Fibroblast of mammary gland (primary cell): ENCODE measurements around the gene LLGL1.

ENCODE experiments used
- DNase-seq: peaks from one replicate; pipeline ENCODE4 v3.0.0-alpha.2; 2010; ENCODE audit warnings: low read depth
- H3K4me3 ChIP-seq: 2 replicates; pipeline ENCODE4 v1.5.1; 2011; ENCODE audit warnings: low read depth, mild to moderate bottlenecking, low read length, moderate library complexity; ENCODE audit not compliant: control insufficient read depth
- TF ChIP-seq, protein P1 (sequence below): conservative IDR thresholded peaks from 2 replicates; pipeline ENCODE4 v1.5.1; 2011; ENCODE audit warnings: low read depth, low read length, inconsistent platforms; ENCODE audit not compliant: control insufficient read depth, insufficient read depth

Gene LLGL1

GRCh38 chr17:18218756-18219415, 6.5 kb upstream of the LLGL1 start:
- peak; percentile 70 for DNase-seq
- TF ChIP-seq, protein P1, sequence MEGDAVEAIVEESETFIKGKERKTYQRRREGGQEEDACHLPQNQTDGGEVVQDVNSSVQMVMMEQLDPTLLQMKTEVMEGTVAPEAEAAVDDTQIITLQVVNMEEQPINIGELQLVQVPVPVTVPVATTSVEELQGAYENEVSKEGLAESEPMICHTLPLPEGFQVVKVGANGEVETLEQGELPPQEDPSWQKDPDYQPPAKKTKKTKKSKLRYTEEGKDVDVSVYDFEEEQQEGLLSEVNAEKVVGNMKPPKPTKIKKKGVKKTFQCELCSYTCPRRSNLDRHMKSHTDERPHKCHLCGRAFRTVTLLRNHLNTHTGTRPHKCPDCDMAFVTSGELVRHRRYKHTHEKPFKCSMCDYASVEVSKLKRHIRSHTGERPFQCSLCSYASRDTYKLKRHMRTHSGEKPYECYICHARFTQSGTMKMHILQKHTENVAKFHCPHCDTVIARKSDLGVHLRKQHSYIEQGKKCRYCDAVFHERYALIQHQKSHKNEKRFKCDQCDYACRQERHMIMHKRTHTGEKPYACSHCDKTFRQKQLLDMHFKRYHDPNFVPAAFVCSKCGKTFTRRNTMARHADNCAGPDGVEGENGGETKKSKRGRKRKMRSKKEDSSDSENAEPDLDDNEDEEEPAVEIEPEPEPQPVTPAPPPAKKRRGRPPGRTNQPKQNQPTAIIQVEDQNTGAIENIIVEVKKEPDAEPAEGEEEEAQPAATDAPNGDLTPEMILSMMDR, result no peak

DNA sequence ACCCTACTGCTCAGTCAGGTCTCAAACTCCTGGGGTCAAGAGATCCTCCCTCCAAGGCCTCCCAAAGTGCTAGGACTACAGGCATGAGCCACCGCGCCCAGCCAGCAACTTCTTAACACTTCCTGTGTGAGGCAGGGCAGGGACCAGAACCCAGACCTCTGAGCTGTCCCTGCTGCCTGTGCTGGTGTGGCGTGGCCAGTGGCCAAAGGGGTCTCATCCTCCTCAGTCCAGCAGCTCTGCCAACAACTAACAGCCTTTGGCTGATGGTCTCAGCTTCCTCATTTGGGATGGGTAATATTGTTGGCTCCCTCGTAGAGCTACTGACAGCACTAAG, 1.4 kb upstream of the LLGL1 start:
- DNase-seq, result peak; percentile 12
- no peak overlapping the region for H3K4me3 ChIP-seq
- TF ChIP-seq, protein P1, result no peak

More at GRCh38 chr17:18218756-18219415, 6.5 kb upstream of the LLGL1 start:
- H3K4me3 ChIP-seq, result no peak overlapping the region

GRCh38 chr17:18224387-18225120, 881 bp upstream of the LLGL1 start:
- peak overlapping the region; percentile 42 for H3K4me3 ChIP-seq
- TF ChIP-seq, protein P1, result no peak
- DNase-seq, result peak; percentile 60

- no peak for DNase-seq
- TF ChIP-seq, protein P1, result no peak
- peak overlapping the region; percentile 73 for H3K4me3 ChIP-seq
Measured at GRCh38 chr17:18225642-18226283, 328 bp downstream of the LLGL1 start.

DNA sequence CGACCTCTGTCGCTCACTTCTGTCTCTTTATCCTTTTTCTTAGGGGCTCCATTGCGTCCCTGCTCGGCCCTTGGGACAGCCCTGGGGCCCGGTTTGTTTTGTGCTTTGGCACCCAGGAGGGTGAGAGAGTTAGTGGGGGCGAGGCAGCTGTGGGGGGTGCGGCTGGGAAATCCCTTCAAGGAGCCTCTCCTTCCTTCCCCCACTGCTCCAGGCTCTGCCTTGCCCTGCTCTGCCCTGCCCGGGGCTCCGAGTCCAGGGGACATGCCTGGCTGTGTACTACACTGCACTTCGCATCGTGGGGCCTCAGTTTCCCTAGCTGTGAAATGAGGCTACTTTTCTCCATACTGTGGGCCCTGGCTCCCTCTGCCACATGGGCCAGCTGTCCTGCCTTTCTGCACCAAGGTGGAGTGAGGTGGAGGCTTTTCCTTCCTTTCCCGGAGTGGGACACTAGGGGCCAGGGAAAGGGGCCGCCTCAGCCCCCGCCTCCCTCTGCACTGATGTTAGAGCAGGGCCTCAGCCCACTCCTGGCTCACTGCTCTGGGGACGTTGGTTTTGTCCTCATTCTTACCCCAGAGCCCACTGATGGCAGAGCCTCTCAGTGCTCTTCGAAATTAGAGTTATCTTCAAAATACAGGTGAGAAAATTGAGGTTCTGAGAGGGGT, 980 bp downstream of the LLGL1 start:
- peak overlapping the region; percentile 73 for H3K4me3 ChIP-seq
- no peak for DNase-seq
- TF ChIP-seq, protein P1, result no peak

- no peak for DNase-seq
- TF ChIP-seq, protein P1, result no peak
- no peak overlapping the region for H3K4me3 ChIP-seq
Measured at GRCh38 chr17:18227635-18228034, 2.2 kb downstream of the LLGL1 start.
